Neural progenitor cell (in vitro differentiated cells): ENCODE data around the gene REL.

Experiments
- EZH2 ChIP-seq: fragments of 200-600 bp; sonication (generic); IDR thresholded peaks from 2 replicates; pipeline ENCODE4 v1.6.1; 2017; ENCODE audit warnings: antibody characterized with exemption, mild to moderate bottlenecking, moderate library complexity
- TF ChIP-seq, protein P1 (sequence below): fragments of 200-600 bp; sonication (generic); IDR thresholded peaks from 2 replicates; pipeline ENCODE4 v1.5.1; 2017; ENCODE audit warnings: antibody characterized with exemption, mild to moderate bottlenecking

- TF ChIP-seq, protein P1, sequence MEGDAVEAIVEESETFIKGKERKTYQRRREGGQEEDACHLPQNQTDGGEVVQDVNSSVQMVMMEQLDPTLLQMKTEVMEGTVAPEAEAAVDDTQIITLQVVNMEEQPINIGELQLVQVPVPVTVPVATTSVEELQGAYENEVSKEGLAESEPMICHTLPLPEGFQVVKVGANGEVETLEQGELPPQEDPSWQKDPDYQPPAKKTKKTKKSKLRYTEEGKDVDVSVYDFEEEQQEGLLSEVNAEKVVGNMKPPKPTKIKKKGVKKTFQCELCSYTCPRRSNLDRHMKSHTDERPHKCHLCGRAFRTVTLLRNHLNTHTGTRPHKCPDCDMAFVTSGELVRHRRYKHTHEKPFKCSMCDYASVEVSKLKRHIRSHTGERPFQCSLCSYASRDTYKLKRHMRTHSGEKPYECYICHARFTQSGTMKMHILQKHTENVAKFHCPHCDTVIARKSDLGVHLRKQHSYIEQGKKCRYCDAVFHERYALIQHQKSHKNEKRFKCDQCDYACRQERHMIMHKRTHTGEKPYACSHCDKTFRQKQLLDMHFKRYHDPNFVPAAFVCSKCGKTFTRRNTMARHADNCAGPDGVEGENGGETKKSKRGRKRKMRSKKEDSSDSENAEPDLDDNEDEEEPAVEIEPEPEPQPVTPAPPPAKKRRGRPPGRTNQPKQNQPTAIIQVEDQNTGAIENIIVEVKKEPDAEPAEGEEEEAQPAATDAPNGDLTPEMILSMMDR = no peak
- TF ChIP-seq EZH2 = no peak
These were observed 14.4 kb upstream of the REL start for GRCh38 chr2:60867007-60867406.
